T follicular helper cell (primary cell): Measurements from ENCODE around the gene PHF2.

Source experiments
- DNase-seq: peaks from one replicate; pipeline ENCODE4 v3.0.0-alpha.2; 2020; ENCODE audit warnings: low read depth

PHF2 gene

GRCh38 chr9:93701494-93702218 is 125.3 kb downstream of the PHF2 start:
- DNase-seq, result no peak

GRCh38 chr9:93702261-93702660 is 125.9 kb downstream of the PHF2 start:
- no peak for DNase-seq

- DNase-seq, result no peak
These were observed 132.1 kb downstream of the PHF2 start for GRCh38 chr9:93708289-93708986.

GRCh38 chr9:93708987-93709302 is 132.6 kb downstream of the PHF2 start:
- DNase-seq, result no peak

GRCh38 chr9:93709600-93710369 is 133.4 kb downstream of the PHF2 start:
- DNase-seq, result no peak

GRCh38 chr9:93710370-93710723 is 134.0 kb downstream of the PHF2 start:
- DNase-seq, result no peak

- DNase-seq, result no peak
These were observed 134.6 kb downstream of the PHF2 start for GRCh38 chr9:93711002-93711401.

GRCh38 chr9:93712896-93713295 is 136.5 kb downstream of the PHF2 start:
- no peak for DNase-seq

GRCh38 chr9:93713716-93714115 is 137.3 kb downstream of the PHF2 start:
- no peak for DNase-seq

- DNase-seq, result no peak
These were observed 145.1 kb downstream of the PHF2 start for GRCh38 chr9:93721417-93721965.

GRCh38 chr9:93724852-93725251 is 148.5 kb downstream of the PHF2 start:
- no peak for DNase-seq

GRCh38 chr9:93725382-93725781 is 149.0 kb downstream of the PHF2 start:
- DNase-seq, result no peak

GRCh38 chr9:93726147-93726546 is 149.8 kb downstream of the PHF2 start:
- DNase-seq, result no peak
